DND-41 (cell line): ENCODE measurements around the gene FNDC8.
A peak's percentile ranks its signal among the peaks of the same experiment; 100 is the strongest.

Experiments used
- ATAC-seq: fragments of 200-7000 bp; cut with Tn5 transposase; 3 replicates; pipeline ENCODE4 v1.9.1; 2021; ENCODE audit warnings: low read depth; ENCODE audit not compliant: insufficient read depth
- DNase-seq: peaks from one replicate; pipeline ENCODE4 v3.0.0-alpha.2; 2020
- H2AFZ ChIP-seq: 2 replicates; pipeline ENCODE4 v1.6.0; 2012; ENCODE audit warnings: low read depth, low read length
- H3K27ac ChIP-seq: 2 replicates; pipeline ENCODE4 v1.5.1; 2012; ENCODE audit warnings: low read length, inconsistent platforms
- H3K27me3 ChIP-seq: fragments of 200-600 bp; sonication (generic); 2 replicates; pipeline ENCODE4 v1.6.0; 2012; ENCODE audit warnings: low read length, mild to moderate bottlenecking, inconsistent platforms; ENCODE audit not compliant: insufficient read depth, poor library complexity
- H3K36me3 ChIP-seq: 2 replicates; pipeline ENCODE4 v1.5.1; 2012; ENCODE audit warnings: low read length, inconsistent platforms; ENCODE audit not compliant: insufficient read depth
- H3K4me1 ChIP-seq: 2 replicates; pipeline ENCODE4 v1.5.1; 2012; ENCODE audit warnings: mild to moderate bottlenecking, low read length; ENCODE audit not compliant: insufficient read depth
- H3K4me2 ChIP-seq: 2 replicates; pipeline ENCODE4 v1.6.0; 2012; ENCODE audit warnings: mild to moderate bottlenecking, moderate library complexity, low read length, inconsistent platforms; ENCODE audit not compliant: insufficient read depth
- H3K4me3 ChIP-seq, 2 experiments: fragments of 200-600 bp in 1 of 2; shearing (Covaris generic) in 1 of 2; 2 replicates each; pipeline ENCODE4 v1.5.1; 2012 to 2016; ENCODE audit warnings: inconsistent platforms in 2 of 2, low read length in 2 of 2, mild to moderate bottlenecking in 2 of 2, low read depth in 1 of 2, moderate library complexity in 1 of 2
- H3K79me2 ChIP-seq: 2 replicates; pipeline ENCODE4 v1.6.0; 2012; ENCODE audit warnings: low read length, inconsistent platforms; ENCODE audit not compliant: insufficient read depth
- H3K9ac ChIP-seq: 2 replicates; pipeline ENCODE4 v1.6.0; 2012; ENCODE audit warnings: low read depth, mild to moderate bottlenecking, inconsistent platforms, low read length, moderate library complexity
- H3K9me3 ChIP-seq: 2 replicates; pipeline ENCODE4 v1.5.1; 2012; ENCODE audit warnings: low read length, moderate library complexity, mild to moderate bottlenecking, inconsistent platforms; ENCODE audit not compliant: insufficient read depth, severe bottlenecking
- H4K20me1 ChIP-seq: 2 replicates; pipeline ENCODE4 v1.6.0; 2012; ENCODE audit warnings: low read length; ENCODE audit not compliant: insufficient read depth
- CTCF ChIP-seq: IDR thresholded peaks from 2 replicates; pipeline ENCODE4 v1.5.1; 2012; ENCODE audit warnings: borderline replicate concordance, low read length, moderate library complexity, mild to moderate bottlenecking; ENCODE audit not compliant: poor library complexity, severe bottlenecking; ENCODE audit errors: extremely low read depth
- EZH2 ChIP-seq: IDR thresholded peaks from 3 replicates; pipeline ENCODE4 v1.6.1; 2012; ENCODE audit warnings: borderline replicate concordance, low read depth, mild to moderate bottlenecking, moderate library complexity, low read length, inconsistent platforms; ENCODE audit not compliant: severe bottlenecking

Gene FNDC8

GRCh38 chr17:35161281-35161761 is 39.9 kb downstream of the FNDC8 start:
- Histone ChIP-seq H3K4me2 (no peak overlapping the region), H3K4me1 (no peaks in the 10 kb centered on the region), H3K79me2 (no peaks in the 10 kb centered on the region), H3K4me3 (no peak overlapping the region), H2AFZ (no peak overlapping the region), H3K27me3 (peaks cover 2% of the 10 kb centered on the region), H3K9me3 (no peaks in the 10 kb centered on the region), H3K27ac (no peak overlapping the region), H3K9ac (no peak overlapping the region), H3K36me3 (no peaks in the 10 kb centered on the region), H4K20me1 (no peaks in the 10 kb centered on the region)
- TF ChIP-seq CTCF = no peak
- TF ChIP-seq EZH2 = no peak
- ATAC-seq (0 out of 3 replicates have a peak, but pooled peaks have one; percentile 45), DNase-seq (no peak)

GRCh38 chr17:35162755-35163154 is 41.3 kb downstream of the FNDC8 start:
- H4K20me1 ChIP-seq = no peaks in the 10 kb centered on the region
- H3K4me2 ChIP-seq = no peak overlapping the region
- H3K27me3 ChIP-seq = peaks cover 2% of the 10 kb centered on the region
- no peak overlapping the region for H2AFZ ChIP-seq
- no peaks in the 10 kb centered on the region for H3K36me3 ChIP-seq
- no peak overlapping the region for H3K27ac ChIP-seq
- H3K9me3 ChIP-seq = no peaks in the 10 kb centered on the region
- H3K79me2 ChIP-seq = no peaks in the 10 kb centered on the region
- H3K9ac ChIP-seq = no peak overlapping the region
- ATAC-seq (no peak), DNase-seq (no peak)
- H3K4me1 ChIP-seq = no peaks in the 10 kb centered on the region
- no peak overlapping the region for H3K4me3 ChIP-seq
- TF ChIP-seq EZH2 (no peak), CTCF (no peak)

- ATAC-seq = no peak
- TF ChIP-seq CTCF (no peak), EZH2 (no peak)
- no peaks in the 10 kb centered on the region for H3K4me1 ChIP-seq
Measured at GRCh38 chr17:35163886-35164285, 42.5 kb downstream of the FNDC8 start.

GRCh38 chr17:35164716-35165115 is 43.3 kb downstream of the FNDC8 start:
- no peaks in the 10 kb centered on the region for H3K36me3 ChIP-seq
- TF ChIP-seq EZH2 (no peak), CTCF (no peak)
- peaks cover 2% of the 10 kb centered on the region for H3K27me3 ChIP-seq
- no peak overlapping the region for H3K9ac ChIP-seq
- H3K4me1 ChIP-seq = no peaks in the 10 kb centered on the region
- no peak overlapping the region for H2AFZ ChIP-seq
- DNase-seq (no peak), ATAC-seq (no peak)
- H3K4me2 ChIP-seq = no peak overlapping the region
- no peaks in the 10 kb centered on the region for H3K9me3 ChIP-seq
- H3K4me3 ChIP-seq = no peak overlapping the region
- no peaks in the 10 kb centered on the region for H4K20me1 ChIP-seq
- H3K79me2 ChIP-seq = no peaks in the 10 kb centered on the region
- no peak overlapping the region for H3K27ac ChIP-seq

More at GRCh38 chr17:35163886-35164285, 42.5 kb downstream of the FNDC8 start:
- no peak for DNase-seq
- H2AFZ ChIP-seq = no peak overlapping the region
- H3K9ac ChIP-seq = no peak overlapping the region
- no peak overlapping the region for H3K27ac ChIP-seq
- H3K27me3 ChIP-seq = peaks cover 2% of the 10 kb centered on the region
- H4K20me1 ChIP-seq = no peaks in the 10 kb centered on the region
- no peak overlapping the region for H3K4me2 ChIP-seq
- H3K36me3 ChIP-seq = no peaks in the 10 kb centered on the region
- no peak overlapping the region for H3K4me3 ChIP-seq
- no peaks in the 10 kb centered on the region for H3K79me2 ChIP-seq
- H3K9me3 ChIP-seq = no peaks in the 10 kb centered on the region
